Thoracic aorta (tissue), 2 donors: ENCODE results near the gene TPK1. TPM values are rescaled to one million over a fixed set of nuclear protein-coding genes. Genes with fewer than 3 reads are reported as not detected.

Experiments used
- ATAC-seq: fragments of 150-250 bp; one replicate; pipeline ENCODE4 v1.8.0; 2017; ENCODE audit warnings: low read depth; ENCODE audit not compliant: insufficient number of reproducible peaks, low FRiP score
- DNase-seq: peaks from one replicate; pipeline ENCODE4 v3.0.0-alpha.2; 2020; ENCODE audit warnings: low spot score
- H3K27ac ChIP-seq, 2 donors: fragments of 200-600 bp; sonication (generic); 1 replicate in 1 of 2; 2 replicates in 1 of 2; pipeline ENCODE4 v1.5.1; 2016; ENCODE audit warnings: mild to moderate bottlenecking in 2 of 2, moderate library complexity in 2 of 2
- H3K27me3 ChIP-seq: fragments of 200-600 bp; sonication (generic); replicated peaks from 2 replicates; pipeline ENCODE4 v1.6.0; 2016; ENCODE audit warnings: mild to moderate bottlenecking; ENCODE audit not compliant: insufficient read depth
- H3K36me3 ChIP-seq: fragments of 200-600 bp; sonication (generic); one replicate; pipeline ENCODE4 v1.5.1; 2016
- H3K4me1 ChIP-seq, 2 donors: fragments of 200-600 bp; sonication (generic); 1 replicate in 1 of 2; 2 replicates in 1 of 2; pipeline versions ENCODE4 v1.5.1 to v1.6.0; 2016; ENCODE audit warnings: low read depth in 2 of 2, mild to moderate bottlenecking in 1 of 2; ENCODE audit not compliant: control insufficient read depth in 1 of 2
- H3K4me3 ChIP-seq: fragments of 200-600 bp; sonication (generic); 2 replicates; pipeline ENCODE4 v1.5.1; 2016; ENCODE audit warnings: mild to moderate bottlenecking
- H3K9me3 ChIP-seq: fragments of 200-600 bp; sonication (generic); 2 replicates; pipeline ENCODE4 v1.5.1; 2016
- total RNA-seq, 2 donors: library from RNA; depleted of rRNA; stranded (reverse); fragments of >200 nt; gene quantifications; one replicate each; pipeline versions ENCODE4 v1.1.0 to v1.2.3, GENCODE V29; 2016
- TF ChIP-seq, protein P1 (sequence below): fragments of 200-600 bp; sonication (generic); IDR thresholded peaks from one replicate; pipeline ENCODE4 v1.5.1; 2019; ENCODE audit warnings: antibody characterized with exemption

TPK1 gene
- total RNA-seq, 2 donors from 2014 or later: 13.3 to 21.2 TPM

DNA sequence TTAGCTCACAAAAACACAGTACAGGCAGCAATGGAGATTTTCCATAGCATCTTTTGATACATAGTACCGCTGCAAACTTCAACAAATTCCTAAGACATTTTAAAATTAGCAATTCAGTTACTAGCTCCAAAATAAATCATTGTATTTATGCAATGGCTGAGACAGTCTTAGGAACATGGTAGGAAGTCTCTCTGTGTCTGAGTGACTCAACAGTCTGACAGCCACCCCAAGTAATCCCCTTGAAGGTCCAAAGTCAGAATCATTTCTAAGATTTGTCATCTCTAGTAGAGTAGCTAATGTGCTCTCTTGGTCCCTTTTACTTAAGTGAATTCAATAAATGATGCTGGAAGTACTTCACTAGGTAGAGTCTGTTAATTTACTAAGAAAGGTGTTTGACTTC lies 338.6 kb downstream of the TPK1 start:
- Histone ChIP-seq H3K27ac (no peak overlapping the region), H3K27me3 (no peaks in the 10 kb centered on the region), H3K4me1 (peaks cover 0 to 10% of the 10 kb centered on the region in 2 donors), H3K9me3 (peaks cover 6% of the 10 kb centered on the region), H3K4me3 (no peak overlapping the region), H3K36me3 (no peaks in the 10 kb centered on the region)
- TF ChIP-seq, protein P1, sequence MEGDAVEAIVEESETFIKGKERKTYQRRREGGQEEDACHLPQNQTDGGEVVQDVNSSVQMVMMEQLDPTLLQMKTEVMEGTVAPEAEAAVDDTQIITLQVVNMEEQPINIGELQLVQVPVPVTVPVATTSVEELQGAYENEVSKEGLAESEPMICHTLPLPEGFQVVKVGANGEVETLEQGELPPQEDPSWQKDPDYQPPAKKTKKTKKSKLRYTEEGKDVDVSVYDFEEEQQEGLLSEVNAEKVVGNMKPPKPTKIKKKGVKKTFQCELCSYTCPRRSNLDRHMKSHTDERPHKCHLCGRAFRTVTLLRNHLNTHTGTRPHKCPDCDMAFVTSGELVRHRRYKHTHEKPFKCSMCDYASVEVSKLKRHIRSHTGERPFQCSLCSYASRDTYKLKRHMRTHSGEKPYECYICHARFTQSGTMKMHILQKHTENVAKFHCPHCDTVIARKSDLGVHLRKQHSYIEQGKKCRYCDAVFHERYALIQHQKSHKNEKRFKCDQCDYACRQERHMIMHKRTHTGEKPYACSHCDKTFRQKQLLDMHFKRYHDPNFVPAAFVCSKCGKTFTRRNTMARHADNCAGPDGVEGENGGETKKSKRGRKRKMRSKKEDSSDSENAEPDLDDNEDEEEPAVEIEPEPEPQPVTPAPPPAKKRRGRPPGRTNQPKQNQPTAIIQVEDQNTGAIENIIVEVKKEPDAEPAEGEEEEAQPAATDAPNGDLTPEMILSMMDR: no peak
- DNase-seq: no peak
- ATAC-seq: no peak

DNA sequence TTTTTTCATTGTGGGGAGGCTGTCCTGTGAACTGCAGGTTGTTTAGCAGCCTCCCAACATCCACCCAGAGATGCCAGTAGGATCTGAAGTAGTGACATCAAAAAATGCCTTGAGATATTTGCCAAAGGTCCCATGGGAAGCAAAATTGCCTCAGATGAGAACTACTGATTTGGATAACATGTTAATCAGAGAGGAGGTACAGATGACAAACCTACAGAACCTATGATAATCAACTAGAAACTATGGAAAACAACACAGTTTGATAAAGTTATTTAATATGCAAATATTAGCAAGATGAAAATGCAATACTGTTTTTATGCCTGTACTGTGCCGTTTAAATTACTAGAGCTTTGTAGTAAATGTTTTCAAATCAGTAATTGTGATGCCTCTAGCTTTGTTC lies 341.5 kb downstream of the TPK1 start:
- no peaks in the 10 kb centered on the region for H3K36me3 ChIP-seq
- no peak for ATAC-seq
- peaks cover 0 to 10% of the 10 kb centered on the region in 2 donors for H3K4me1 ChIP-seq
- H3K27ac ChIP-seq: no peak overlapping the region
- peaks cover 6% of the 10 kb centered on the region for H3K9me3 ChIP-seq
- H3K4me3 ChIP-seq: no peak overlapping the region
- TF ChIP-seq, protein P1: no peak
- DNase-seq: no peak
- H3K27me3 ChIP-seq: no peaks in the 10 kb centered on the region

DNA sequence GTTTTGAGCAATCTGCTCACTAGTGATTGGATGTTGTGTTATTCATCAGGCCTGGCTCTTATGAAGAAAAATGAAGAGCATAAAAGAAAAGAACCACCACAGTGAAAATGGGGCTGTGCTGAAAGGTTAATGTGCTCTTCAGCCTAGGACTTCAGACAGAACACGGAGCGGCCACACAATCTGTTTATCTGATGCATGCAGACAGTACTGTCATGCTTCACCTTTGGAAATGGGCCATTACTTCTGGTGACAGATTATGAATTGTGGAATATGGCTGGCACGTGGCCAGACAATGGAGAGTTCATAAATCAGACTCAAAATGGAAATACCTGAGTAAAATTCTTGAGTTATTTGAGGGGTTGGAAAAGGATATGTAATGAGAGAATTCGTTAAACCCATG lies 346.3 kb downstream of the TPK1 start:
- no peak overlapping the region for H3K4me3 ChIP-seq
- TF ChIP-seq, protein P1: no peak
- ATAC-seq (no peak), DNase-seq (no peak)
- no peaks in the 10 kb centered on the region for H3K27me3 ChIP-seq
- H3K36me3 ChIP-seq: no peaks in the 10 kb centered on the region
- H3K27ac ChIP-seq: no peak overlapping the region
- H3K9me3 ChIP-seq: peaks cover 4% of the 10 kb centered on the region
- H3K4me1 ChIP-seq: no peaks in the 10 kb centered on the region

DNA sequence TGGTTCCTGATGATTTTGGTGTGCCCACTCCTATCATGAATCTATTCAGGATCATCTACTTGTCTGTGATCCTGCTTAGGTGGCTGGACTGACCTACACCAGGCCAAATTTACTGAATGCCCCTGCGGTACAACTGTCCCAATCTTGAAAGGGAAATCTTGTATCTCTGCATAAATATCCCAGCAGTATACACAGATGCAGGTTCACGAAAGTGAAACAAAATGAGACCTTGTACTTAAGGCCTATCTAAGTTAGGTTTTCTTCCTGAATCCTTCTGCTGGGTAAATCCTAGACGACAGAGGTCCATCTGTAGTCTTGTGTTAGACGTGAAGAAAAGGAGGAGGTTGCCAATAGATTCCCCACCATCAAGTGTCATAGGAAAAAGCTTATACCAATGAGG lies 346.9 kb downstream of the TPK1 start:
- H3K4me1 ChIP-seq: no peaks in the 10 kb centered on the region
- no peak for DNase-seq
- H3K36me3 ChIP-seq: no peaks in the 10 kb centered on the region
- no peak for ATAC-seq
- H3K9me3 ChIP-seq: no peaks in the 10 kb centered on the region
- H3K27ac ChIP-seq: no peak overlapping the region
- H3K4me3 ChIP-seq: no peak overlapping the region
- no peaks in the 10 kb centered on the region for H3K27me3 ChIP-seq
- TF ChIP-seq, protein P1: no peak

DNA sequence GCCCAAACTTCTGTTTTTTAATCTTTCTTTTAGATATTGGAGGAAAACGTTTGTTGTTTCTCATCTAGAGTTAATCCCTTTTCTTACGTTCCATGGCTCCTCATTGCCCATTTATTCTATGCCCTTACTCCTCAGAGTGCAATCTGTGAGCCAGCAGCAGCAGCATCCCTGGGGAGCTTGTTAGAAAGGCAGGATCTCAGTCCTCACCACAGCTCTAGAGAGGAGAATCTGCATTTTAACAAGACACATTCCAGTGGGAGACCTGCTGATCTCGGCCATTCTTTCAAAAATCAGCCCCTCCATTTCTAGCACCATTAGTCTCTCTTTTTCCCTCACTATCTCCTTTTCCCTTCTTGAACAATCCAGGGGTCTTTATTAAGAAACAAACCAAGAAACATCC lies 348.0 kb downstream of the TPK1 start:
- H3K27me3 ChIP-seq: no peaks in the 10 kb centered on the region
- H3K4me1 ChIP-seq: peaks cover 5 to 6% of the 10 kb centered on the region in 2 donors
- DNase-seq (no peak), ATAC-seq (no peak)
- TF ChIP-seq, protein P1: no peak
- H3K4me3 ChIP-seq: no peak overlapping the region
- H3K27ac ChIP-seq: no peak overlapping the region
- no peaks in the 10 kb centered on the region for H3K9me3 ChIP-seq
- no peaks in the 10 kb centered on the region for H3K36me3 ChIP-seq
